ENCODE results near the gene ARSA.
"Not testable (repeated sequence)": the region's sequence is repeated elsewhere in the genome, so short reads cannot be mapped to it uniquely, and the experiment has no call there.

The ARSA gene

GRCh38 chr22:50621356-50621880 is 6.5 kb downstream of the ARSA start:
- DNase-seq = peak; percentile 49

DNA sequence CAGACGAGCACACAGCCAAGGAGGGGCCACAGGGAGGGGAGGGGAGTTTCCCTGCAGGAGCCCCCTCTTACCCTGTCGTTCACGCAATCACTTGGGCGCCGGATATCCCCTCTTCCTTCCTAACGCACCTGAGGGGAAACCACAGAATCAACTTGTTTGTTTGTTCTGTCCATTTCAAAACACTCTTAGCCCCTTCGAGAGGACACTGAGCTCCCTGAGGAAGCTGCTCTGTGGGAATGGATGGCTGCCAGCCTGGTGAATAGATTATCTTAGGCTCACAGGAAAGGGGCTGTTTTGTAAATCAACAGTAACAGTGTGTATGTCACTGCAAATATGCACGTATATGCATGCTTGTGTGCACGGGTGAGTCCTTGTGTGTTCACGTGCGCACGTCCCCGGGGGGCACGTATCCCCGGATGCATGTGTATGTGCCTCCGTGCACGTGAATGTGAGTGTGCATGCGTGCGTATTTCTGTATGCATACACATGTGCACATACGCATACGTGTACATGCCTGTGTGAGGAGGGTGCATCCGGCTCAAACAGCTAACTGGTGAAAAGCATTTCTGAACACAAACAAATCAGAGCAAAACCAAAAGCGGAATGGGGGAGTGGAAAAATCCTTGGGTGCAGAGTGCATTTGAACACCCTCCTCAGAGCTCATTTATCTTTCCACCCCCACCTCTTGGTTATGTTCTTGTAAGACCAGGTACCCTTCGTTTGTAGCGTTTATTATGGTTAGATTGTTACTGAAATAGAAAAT is 7.2 kb downstream of the ARSA start:
- no peak for DNase-seq

DNA sequence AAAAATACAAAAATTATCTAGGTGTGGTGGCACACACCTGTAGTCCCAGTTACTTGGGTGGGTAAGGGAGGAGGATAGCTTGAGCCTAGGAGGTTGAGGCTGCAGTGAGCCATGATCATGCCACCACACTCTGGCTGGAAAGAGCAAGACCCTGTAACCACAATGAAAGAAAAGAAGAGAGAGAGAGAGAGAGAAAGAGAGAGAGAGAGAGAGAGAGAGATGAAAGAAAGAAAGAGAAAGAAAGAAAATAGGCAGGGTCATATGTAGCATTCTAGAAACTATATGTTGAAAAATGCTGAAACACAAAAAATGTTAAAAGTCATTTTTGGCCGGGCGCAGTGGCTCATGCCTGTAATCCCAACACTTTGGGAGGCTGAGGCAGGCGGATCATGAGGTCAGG is 13.7 kb downstream of the ARSA start:
- not testable (repeated sequence) for DNase-seq

DNA sequence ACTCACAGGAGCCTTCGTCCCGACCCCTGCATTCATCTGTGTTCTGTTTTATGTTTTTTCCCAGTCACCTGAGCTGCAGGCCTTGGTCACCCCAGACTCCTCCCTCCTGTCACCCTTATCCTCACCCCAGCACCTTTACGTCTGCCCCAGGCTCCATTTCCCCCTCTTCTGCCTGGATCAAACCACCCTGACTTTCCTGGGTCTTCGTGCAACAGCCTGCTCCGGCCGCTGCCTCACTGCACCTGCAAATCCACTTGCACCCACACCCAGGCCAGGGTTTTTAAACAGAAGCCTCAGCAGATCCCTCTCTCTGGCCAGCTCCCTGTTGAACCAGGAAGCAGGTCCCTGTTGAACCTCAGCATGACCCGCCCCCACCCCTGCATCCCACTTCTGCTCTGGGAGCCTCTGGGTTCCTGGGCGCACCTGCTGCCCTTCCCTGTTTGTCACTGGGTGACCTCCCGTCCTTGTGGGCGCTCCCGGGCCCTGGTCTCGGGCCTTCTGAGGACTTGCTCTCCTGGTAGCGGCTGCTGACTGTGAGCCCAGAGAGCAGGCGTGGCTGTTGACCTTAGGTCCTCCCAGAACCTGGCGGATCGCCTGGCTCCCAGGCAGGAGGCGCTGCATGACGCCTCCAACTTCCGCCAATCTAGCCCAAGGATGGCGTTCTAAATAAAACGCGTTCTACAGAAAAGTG is 14.5 kb downstream of the ARSA start:
- DNase-seq = no peak

- DNase-seq = peak; percentile 76
Observed at GRCh38 chr22:50612528-50613221, 15.3 kb downstream of the ARSA start.

- no peak for DNase-seq
Observed at GRCh38 chr22:50612168-50612527, 15.8 kb downstream of the ARSA start.

- no peak for DNase-seq
Observed at GRCh38 chr22:50611341-50612060, 16.5 kb downstream of the ARSA start.

DNA sequence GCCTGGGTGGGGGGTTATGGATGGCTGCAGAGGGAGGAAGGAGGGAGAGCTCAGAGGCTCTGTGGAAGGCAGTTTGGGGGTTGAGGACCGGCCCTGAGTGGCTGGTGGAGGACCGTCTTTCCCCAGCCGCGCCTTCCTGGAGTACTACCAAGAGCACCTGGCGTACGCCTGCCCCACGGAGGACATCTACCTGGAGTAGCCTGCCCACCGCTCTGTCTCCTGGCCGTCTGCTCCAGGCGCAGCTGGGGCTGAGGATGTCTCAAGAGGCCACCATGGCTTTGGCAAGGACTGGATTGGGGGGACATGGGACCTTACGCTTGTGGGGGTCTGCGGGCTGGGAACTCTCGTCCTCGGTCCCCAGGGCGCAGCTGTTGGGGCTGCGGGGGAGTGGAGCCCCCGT is 17.4 kb downstream of the ARSA start:
- DNase-seq = no peak

DNA sequence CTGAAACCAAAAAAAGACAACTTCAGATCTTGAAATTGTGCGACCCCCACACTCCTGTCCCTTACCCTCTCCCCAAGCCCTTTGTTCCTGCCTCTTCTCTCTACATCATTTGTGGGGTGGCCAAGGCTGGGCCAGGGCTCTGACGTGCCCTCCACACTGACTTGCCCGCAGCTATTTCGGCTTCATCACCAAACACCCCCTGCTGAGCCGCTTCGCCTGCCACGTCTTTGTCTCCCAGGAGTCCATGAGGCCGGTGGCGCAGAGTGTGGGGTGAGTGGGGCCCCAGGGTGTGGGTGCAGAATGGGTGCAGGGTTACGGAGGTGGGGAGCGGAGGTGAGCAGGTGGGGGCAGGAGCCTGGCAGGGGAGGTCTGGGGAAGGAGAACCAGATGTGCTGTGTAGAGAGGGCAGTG is 17.9 kb downstream of the ARSA start:
- no peak for DNase-seq

- DNase-seq = no peak
Observed at GRCh38 chr22:50609599-50609998, 18.4 kb downstream of the ARSA start.

DNA sequence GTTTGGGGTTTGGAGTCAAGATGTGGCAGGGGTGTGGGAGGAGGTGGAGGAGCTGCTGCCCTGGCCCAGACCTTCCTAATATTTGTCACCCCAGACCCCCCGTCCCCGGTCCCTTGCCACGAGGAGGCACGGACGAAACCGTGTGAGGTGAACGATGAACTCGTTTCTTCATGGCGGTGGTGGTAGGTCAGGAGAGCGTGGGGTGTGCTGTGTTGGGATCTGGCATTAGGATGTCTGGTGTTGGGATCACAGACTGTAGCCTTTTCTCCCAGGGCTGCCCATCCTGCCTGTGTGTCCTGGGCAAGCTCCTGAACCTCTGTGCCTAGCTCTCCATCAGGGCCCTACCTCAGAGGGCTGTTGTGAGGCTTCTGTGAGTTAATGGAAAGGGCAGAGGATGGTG is 19.0 kb downstream of the ARSA start:
- DNase-seq = peak; percentile 41

GRCh38 chr22:50608058-50608840 is 19.7 kb downstream of the ARSA start:
- not testable (repeated sequence) for DNase-seq

DNA sequence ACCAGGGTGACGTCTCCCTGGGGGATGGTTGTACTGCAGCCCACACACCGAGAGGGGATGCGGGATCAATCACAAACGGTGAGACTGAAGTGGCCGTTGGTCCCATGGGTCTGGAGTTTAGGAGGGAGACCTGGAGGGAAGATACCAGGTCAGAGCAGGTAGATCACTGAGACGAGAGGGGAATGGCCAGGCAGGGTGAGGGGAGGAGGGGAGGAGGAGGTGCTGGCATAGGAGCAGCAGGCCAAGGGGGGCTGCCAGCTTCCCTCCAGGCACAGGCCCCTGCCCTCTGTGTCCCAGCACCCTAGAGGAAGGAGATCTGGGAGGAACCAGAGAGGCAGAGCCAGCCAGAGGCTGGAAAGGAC is 20.3 kb downstream of the ARSA start:
- DNase-seq = peak; percentile 52

- peak; percentile 45 for DNase-seq
Observed at GRCh38 chr22:50606946-50607658, 20.9 kb downstream of the ARSA start.

GRCh38 chr22:50606165-50606945 is 21.6 kb downstream of the ARSA start:
- DNase-seq = peak; percentile 54

GRCh38 chr22:50605613-50606074 is 22.3 kb downstream of the ARSA start:
- peak; percentile 40 for DNase-seq

DNA sequence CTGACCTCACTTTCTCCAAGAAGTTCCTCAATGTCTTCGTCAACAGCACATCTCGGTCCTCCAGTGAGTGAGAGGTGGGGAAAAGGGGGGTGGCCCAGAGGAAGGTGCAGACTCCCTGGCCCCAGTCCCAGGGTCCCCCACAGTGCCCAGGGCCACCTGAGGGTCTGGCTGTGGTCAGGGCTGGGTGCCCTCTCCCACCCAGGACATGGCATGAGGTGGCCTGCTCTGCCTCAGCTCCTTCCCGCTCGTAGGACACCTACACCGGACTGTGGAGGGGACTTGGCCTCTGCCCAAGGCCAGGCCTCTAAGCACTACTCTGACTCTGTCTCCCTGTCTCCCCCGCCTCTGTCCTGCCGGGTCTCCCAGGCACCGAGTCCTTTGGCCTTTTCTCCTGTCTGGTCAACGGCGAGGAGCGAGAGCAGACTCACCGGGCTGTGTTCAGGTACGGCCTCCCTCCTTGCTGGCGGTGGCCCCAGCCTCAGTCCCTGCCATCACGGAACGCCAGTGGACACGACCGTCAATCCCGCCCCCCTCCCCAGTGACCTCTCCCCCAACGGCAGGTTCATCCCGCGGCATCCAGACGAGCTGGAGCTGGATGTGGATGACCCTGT is 22.8 kb downstream of the ARSA start:
- peak; percentile 48 for DNase-seq

GRCh38 chr22:50604256-50605001 is 23.5 kb downstream of the ARSA start:
- DNase-seq = peak; percentile 37

DNA sequence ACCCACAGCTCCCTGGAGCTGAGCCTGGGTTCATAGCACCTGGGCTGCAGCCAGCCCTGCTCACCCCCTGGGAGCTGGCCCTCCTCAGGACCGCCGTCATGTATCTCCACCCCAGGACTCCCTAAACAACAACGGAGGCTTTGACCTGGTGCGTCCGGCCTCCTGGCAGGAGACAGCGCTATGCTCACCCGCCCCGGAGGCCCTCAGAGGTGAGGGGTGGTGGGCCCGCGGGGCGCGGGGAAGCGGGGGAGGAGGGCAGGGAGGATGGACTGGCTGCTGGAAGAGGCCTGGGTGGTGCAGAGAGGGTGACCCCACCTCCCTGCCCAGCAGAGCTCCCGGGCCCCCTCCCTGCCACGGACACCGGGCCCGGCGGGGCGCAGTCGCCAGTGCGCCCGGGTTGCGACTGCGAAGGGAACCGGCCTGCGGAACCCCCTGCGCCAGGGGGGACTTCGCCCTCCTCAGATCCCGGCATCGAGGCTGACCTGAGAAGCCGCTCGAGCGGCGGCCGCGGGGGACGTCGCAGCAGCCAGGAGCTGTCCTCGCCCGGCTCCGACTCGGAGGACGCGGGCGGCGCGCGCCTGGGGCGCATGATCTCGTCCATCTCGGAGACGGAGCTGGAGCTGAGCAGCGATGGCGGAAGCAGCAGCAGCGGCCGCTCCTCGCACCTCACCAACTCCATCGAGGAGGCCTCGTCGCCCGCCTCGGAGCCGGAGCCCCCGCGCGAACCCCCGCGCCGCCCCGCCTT is 24.3 kb downstream of the ARSA start:
- DNase-seq = peak; percentile 50

All from islet precursor cell (in vitro differentiated cells).